HEK293T (cell line): ENCODE measurements around the gene CNTLN.

Experiments
- ARNT ChIP-seq: fragments of 450-650 bp; IDR thresholded peaks from 2 replicates; pipeline ENCODE4 v1.6.1; 2017; ENCODE audit warnings: mild to moderate bottlenecking
- ELF4 ChIP-seq: fragments of 450-650 bp; IDR thresholded peaks from 2 replicates; pipeline ENCODE4 v1.6.1; 2017; ENCODE audit warnings: antibody characterized with exemption
- FOXA1 ChIP-seq: fragments of 450-650 bp; IDR thresholded peaks from 2 replicates; pipeline ENCODE4 v1.6.1; 2016; ENCODE audit warnings: mild to moderate bottlenecking
- FOXK2 ChIP-seq: fragments of 450-650 bp; IDR thresholded peaks from 2 replicates; pipeline ENCODE4 v1.6.1; 2016; ENCODE audit warnings: mild to moderate bottlenecking
- FOXM1 ChIP-seq: fragments of 450-650 bp; IDR thresholded peaks from 2 replicates; pipeline ENCODE4 v1.6.1; 2017; ENCODE audit warnings: mild to moderate bottlenecking, borderline replicate concordance
- HDGF ChIP-seq: fragments of 450-650 bp; IDR thresholded peaks from 2 replicates; pipeline ENCODE4 v1.6.1; 2017; ENCODE audit warnings: antibody characterized with exemption, borderline replicate concordance
- LEF1 ChIP-seq: fragments of 450-650 bp; IDR thresholded peaks from 2 replicates; pipeline ENCODE4 v1.6.1; 2017; ENCODE audit warnings: mild to moderate bottlenecking, borderline replicate concordance
- NFRKB ChIP-seq: fragments of 450-650 bp; IDR thresholded peaks from 2 replicates; pipeline ENCODE4 v1.6.1; 2016; ENCODE audit warnings: mild to moderate bottlenecking, moderate library complexity
- SP1 ChIP-seq: fragments of 450-650 bp; IDR thresholded peaks from 2 replicates; pipeline ENCODE4 v1.6.1; 2017
- SUZ12 ChIP-seq: fragments of 450-650 bp; IDR thresholded peaks from 2 replicates; pipeline ENCODE4 v1.6.1; 2016; ENCODE audit warnings: mild to moderate bottlenecking
- TARDBP ChIP-seq: fragments of 450-650 bp; IDR thresholded peaks from 2 replicates; pipeline ENCODE4 v1.6.1; 2016
- ZNF384 ChIP-seq: fragments of 450-650 bp; IDR thresholded peaks from 2 replicates; pipeline ENCODE4 v1.6.1; 2016

DNA sequence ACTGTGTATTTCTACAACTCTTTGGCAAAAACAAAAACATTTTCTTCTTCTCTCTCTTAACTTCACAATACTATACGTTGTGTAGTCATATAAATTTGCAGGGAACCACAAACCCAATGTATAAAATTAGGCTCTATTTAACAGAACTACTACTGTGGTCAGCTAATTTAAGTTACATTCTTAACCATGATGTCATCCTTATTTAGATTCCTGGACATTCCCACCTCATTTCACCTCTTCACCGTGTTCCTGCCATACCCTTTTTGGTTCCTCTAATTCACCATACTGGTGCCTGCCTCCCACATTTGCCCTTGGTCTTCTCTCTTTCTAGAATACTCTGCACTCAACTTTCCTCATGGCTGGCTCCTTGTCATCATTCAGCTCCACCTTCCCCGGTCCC is 368.4 kb downstream of the CNTLN start:
- TF ChIP-seq FOXA1: no peak
- no peak for TF ChIP-seq TARDBP
- TF ChIP-seq SUZ12: no peak
- TF ChIP-seq SP1: no peak
- no peak for TF ChIP-seq ARNT
- TF ChIP-seq ELF4: no peak
- TF ChIP-seq FOXM1: no peak
- no peak for TF ChIP-seq ZNF384
- no peak for TF ChIP-seq NFRKB
- no peak for TF ChIP-seq FOXK2
- TF ChIP-seq HDGF: no peak
- TF ChIP-seq LEF1: no peak
